GM23338 (cell line): ENCODE data around the gene RAB4A.
A peak's percentile ranks its signal among the peaks of the same experiment; 100 is the strongest.

Experiments used
- CREB1 ChIP-seq: fragments of 250-450 bp; sonication (Bioruptor Pico); IDR thresholded peaks from 2 replicates; pipeline ENCODE4 v1.5.0; 2020; ENCODE audit warnings: low read depth, mild to moderate bottlenecking, moderate library complexity
- EZH2 ChIP-seq: fragments of 200-600 bp; sonication (generic); IDR thresholded peaks from one replicate; pipeline ENCODE4 v1.8.0; 2017; ENCODE audit warnings: antibody characterized with exemption, mild to moderate bottlenecking, low read depth; ENCODE audit not compliant: unreplicated experiment
- EZH2phosphoT487 ChIP-seq: fragments of 200-600 bp; sonication (generic); IDR thresholded peaks from one replicate; pipeline ENCODE4 v1.8.1; 2018; ENCODE audit warnings: antibody characterized with exemption; ENCODE audit not compliant: unreplicated experiment
- POLR2AphosphoS5 ChIP-seq: IDR thresholded peaks from 2 replicates; pipeline ENCODE4 v1.6.1; 2016; ENCODE audit warnings: antibody characterized with exemption, low read depth
- REST ChIP-seq: IDR thresholded peaks from one replicate; pipeline ENCODE4 v1.6.1; 2018; ENCODE audit warnings: antibody characterized with exemption; ENCODE audit not compliant: unreplicated experiment
- TF ChIP-seq, protein P1 (sequence below), 2 experiments: fragments of 200-600 bp in 1 of 2; sonication (generic) in 1 of 2; conservative IDR thresholded peaks; 2 replicates each; pipeline versions ENCODE4 v1.5.1 to v1.6.1; 2016 to 2017; ENCODE audit warnings: antibody characterized with exemption in 2 of 2, low read depth in 2 of 2, mild to moderate bottlenecking in 2 of 2, moderate library complexity in 1 of 2
- TF ChIP-seq, protein P2 (sequence below): IDR thresholded peaks from 2 replicates; pipeline ENCODE4 v1.6.1; 2016; ENCODE audit warnings: antibody characterized with exemption

GRCh38 chr1:229270547-229271447, at the start of gene RAB4A:
- 0 out of 2 replicates have a peak, but pooled peaks have one; percentile 27 for TF ChIP-seq CREB1 (CRISPR knock-in tag)
- TF ChIP-seq, protein P1, sequence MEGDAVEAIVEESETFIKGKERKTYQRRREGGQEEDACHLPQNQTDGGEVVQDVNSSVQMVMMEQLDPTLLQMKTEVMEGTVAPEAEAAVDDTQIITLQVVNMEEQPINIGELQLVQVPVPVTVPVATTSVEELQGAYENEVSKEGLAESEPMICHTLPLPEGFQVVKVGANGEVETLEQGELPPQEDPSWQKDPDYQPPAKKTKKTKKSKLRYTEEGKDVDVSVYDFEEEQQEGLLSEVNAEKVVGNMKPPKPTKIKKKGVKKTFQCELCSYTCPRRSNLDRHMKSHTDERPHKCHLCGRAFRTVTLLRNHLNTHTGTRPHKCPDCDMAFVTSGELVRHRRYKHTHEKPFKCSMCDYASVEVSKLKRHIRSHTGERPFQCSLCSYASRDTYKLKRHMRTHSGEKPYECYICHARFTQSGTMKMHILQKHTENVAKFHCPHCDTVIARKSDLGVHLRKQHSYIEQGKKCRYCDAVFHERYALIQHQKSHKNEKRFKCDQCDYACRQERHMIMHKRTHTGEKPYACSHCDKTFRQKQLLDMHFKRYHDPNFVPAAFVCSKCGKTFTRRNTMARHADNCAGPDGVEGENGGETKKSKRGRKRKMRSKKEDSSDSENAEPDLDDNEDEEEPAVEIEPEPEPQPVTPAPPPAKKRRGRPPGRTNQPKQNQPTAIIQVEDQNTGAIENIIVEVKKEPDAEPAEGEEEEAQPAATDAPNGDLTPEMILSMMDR (conservative IDR thresholded peaks at IDR 0.05; ENCODE audit: low read depth in 2 of 2) = no peak
- TF ChIP-seq EZH2 = no peak
- TF ChIP-seq POLR2AphosphoS5 = peak; percentile 77
- TF ChIP-seq EZH2phosphoT487 = no peak
- no peak for TF ChIP-seq REST
- TF ChIP-seq, protein P2, sequence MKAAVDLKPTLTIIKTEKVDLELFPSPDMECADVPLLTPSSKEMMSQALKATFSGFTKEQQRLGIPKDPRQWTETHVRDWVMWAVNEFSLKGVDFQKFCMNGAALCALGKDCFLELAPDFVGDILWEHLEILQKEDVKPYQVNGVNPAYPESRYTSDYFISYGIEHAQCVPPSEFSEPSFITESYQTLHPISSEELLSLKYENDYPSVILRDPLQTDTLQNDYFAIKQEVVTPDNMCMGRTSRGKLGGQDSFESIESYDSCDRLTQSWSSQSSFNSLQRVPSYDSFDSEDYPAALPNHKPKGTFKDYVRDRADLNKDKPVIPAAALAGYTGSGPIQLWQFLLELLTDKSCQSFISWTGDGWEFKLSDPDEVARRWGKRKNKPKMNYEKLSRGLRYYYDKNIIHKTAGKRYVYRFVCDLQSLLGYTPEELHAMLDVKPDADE = no peak
